HG03175 (cell line): Measurements from ENCODE around the gene RAP1GAP.

Experiments used
- ATAC-seq: cut with Tn5 transposase; IDR thresholded peaks from one replicate; pipeline ENCODE4 v1.9.1; 2021; ENCODE audit warnings: mild to moderate bottlenecking, moderate library complexity; ENCODE audit not compliant: unreplicated experiment

RAP1GAP gene

DNA sequence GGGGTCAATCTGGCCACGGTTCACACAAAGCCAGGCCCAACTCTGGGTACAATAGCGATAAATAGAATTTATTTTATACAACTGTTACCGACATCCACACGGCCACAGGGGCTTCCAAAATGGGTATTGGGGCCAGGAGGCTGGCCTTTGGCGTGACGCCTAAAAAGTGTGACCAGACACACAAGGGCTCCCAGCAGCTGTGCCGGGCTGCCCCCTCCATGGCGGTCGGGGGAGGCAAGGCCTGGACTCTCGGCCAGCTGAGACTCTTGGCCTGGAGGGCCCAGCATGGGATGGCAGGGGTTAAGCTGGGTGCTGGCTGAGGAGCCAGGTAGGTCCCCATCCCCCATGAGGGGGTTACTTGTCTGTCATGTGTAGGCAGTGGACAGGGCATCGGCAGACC, 73.0 kb downstream of the RAP1GAP start:
- ATAC-seq = no peak

DNA sequence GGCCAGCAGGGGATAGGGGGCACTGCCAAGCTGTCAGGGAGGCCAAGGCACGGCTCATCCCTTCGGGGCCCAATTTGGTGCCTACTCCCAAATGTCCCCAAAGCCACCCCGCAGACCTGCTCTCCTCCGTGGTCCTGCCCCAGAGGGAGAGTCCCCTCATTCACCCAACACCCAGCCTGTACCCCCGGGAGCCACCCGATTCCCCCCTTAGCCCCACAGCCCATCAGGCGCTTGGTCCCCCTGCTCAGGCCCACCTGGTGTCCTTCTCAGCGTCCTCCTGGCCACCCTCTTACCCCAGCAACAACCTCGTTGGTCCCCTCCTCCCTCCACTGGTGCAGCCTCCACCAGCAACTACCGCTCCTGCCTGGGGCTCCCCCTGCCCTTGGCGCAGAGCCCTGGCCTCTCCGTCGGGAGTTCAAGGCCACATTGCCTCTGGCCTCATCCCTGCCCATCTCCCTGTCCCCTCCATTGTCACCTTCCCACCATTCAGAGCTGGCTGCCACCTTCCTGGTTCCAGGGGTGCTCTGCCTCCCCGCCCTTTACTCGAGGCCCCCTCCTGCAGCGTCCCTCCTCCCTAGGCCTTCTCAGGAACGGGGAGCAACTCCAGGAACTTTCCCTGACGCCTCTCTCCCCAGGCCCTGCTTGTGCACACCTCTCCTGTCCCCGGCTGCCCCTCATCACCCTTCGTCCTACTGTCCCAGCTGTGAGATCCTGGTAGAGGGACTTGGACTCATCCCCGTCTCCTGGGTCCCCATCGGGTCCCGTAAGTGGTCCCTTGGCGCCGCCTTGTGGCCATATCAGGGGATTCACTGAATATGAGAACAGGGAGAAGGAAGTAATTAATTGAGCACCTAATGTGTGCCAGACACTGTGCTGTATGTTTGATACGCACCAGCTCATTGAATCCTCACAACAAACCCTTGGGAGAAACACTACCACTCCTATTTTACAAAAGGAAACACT, 73.9 kb downstream of the RAP1GAP start:
- no peak for ATAC-seq

DNA sequence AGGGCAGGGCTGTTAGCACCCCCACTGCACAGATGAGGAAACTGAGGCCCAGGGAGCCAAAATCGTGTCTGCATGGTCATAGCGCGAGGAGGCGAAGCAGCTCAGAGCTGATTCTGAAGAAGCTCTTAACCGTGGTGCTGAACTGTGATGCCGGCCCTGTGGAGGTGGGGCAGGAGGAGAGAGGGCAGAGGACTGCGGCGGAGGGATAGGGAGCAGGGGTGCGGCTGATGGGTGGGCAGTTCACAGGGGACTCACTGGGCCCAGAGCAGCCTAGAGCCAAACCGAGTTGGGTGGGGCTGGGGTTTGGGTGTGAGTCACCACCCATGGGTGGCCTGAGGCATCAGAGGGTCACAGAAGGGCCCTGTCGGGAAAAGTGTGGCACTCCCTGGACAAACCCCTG, 74.7 kb downstream of the RAP1GAP start:
- no peak for ATAC-seq

DNA sequence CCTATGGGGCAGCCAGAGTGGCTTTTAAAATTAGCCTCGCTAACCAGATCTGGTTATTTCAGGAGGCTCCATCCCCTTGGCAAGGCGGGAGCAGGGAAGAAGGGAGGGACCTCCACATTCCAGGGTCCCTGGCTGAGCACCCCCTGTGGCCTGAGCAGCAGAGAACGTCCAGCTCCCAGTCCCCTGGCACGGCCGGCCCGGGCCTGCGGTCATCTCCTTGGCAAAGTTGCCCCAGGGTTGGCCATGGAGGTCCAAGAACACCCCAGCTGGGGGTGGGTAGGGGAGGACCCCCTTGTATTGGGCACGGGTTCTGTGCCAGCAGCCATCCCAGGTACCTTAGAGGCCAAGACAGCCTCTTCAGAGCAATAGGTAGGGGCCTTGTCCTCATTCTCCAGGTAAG, 75.9 kb downstream of the RAP1GAP start:
- ATAC-seq = no peak

DNA sequence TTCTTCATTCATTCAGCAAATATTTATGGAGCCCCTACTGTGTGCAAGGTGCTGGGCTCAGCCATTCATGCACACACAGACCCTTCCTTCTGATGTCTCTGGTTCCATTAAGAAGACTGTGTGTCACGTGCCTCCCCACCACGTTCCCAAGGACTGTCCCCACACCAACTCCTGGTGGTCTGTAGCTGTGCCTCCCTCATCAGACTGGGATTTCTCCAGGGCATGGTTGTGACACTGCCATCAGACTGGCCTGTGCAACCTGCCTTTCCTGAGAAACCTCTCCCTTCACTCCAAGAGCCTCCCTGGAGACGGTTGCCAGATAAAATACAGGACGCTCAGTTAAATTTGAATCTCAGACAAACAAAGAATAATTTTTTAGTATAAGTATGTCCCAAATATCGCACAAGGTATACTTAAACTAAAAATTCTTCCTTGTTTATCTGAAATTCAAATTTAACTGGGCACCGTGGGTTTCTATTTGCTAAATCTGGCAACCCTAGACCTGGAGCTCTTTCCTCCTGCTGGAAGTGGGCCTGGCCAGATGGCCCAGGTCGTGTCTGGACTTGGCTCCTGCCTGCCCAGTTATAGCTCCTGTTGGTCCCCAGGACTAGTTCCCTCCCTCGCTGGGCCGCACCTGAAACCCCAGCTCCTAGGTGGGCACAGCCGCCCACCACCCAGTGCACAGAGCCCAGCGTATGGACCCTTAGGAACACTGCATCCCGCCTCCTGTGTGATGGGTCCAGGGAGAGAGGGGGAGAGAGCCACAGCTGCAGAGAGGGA, 76.9 kb downstream of the RAP1GAP start:
- no peak for ATAC-seq

DNA sequence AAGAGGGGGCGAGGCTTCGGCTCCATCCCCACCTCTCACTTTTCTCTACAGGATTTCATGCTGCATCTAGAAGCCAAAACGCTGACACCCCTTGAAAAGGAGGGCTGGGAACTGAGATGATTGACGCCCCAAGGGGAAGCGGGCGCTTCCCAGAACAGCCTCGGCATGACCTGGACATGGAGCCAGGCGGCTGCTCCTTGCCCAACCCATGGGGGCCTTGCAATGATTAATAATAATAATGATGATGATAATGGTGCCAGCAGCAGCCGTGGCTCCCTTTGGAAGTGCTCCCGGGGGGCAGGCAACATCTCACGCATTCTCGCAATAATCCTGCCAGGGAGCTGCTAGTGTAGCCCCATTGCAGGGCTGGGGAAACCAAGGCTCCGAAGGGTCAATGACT, 78.2 kb downstream of the RAP1GAP start:
- ATAC-seq = no peak

DNA sequence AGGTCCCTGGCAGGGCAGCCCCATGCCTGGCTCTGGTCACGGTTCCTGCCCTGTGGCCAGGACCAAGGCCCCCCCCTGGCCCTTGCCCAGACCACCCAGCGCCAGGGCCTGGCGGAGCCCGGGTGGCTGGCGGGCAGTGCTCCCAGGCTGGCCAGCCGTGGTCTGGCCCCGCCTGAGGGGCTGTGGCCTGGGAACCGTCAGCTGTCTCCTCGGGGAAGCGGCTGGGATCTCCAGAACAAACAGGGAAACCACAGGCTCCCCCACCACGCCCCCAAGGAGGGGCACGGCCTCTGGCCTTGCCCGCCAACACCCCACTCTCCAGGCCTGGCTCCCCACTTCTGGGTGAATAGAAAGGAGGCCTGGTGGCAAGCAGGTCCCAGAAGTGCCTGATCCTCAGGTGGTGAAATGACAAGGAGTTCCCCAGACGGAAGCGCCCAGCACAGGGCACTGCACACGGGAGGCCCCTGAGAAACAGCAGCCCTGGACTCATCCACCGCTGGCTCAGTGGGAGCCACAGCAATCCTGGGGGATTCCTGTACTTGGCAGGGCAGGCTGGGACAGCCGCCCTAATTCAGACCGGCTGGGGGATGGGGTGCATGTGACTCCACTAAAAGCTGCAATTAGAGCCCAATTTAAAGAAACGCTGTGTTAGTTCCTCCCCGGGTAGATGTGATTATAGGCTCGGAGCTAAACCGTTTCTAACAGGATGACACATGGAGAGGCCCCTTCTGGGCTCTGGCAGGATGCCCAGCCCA, 78.9 kb downstream of the RAP1GAP start:
- ATAC-seq = no peak

DNA sequence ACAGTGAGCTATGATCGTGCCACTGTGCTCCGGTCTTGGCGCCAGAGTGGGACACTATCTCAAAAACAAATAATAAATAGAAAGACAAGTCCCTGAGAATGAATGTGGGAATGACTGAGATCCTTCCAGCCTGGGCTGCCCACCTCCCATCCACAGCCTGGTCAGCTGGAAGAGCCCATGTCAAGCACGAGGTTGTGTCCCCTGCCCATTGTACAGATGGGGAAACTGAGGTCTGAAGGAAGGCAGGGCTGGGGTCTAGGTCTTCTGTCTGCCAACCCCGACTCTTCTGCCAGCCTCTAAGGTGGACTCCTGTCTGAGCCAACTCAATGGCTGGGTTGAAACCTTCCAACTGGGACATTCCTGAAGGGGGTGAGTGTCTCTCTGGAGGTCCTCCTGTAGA, 79.5 kb downstream of the RAP1GAP start:
- ATAC-seq = no peak

DNA sequence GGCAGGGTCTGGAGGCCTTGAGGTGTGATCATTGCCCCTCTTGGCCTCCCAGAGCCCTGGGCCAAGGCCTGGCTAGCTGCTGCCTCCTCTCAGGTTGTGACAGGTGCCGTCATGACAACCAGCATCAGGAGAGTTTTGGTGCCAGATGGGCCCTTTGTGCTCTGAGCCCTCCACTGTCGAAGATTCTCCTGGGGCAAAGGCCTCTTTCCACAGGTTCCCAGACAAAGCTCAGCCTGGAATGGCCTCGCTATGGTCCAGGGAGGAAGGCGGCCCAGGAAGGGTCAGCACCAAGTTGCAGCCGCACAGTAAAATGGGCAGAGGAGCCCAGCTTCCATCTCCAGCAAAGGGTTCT, 81.6 kb downstream of the RAP1GAP start:
- ATAC-seq = no peak

DNA sequence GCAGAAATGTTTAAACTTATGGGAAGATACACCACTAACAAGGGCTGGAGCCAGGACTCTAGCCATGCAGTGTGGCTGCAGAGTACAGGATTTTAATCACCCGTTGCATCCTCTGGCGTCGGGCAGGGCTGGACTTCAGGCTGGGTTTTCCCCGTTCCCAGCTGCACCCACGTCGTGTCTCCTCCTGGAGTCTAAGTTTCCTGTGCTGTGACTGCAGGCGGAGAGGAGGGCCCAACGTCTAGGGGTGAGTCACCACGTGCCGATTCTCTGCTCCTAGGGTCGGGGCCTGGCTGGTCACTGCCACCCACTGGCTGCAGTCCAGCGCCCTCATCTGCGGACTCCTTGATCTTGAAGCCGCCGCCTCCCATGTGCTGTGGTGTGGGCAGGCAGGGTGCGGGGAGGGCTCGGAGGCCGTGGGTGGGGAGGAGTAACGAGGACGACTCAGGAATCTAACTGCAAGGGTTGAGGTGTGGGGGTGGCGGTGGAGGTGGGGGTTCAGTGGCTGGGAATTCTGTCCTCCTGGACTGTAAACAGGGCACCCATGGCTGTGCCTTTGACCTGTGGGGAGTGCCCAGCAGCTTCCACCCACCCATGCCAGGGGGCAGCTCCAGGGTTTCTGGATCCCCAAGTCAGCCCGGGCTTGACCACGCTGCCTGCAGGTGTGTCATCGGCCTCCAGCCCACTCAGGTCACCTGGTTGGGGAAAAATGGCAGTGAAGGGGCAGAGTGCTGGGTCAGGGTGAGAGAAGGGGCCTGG, 82.1 kb downstream of the RAP1GAP start:
- ATAC-seq = no peak

DNA sequence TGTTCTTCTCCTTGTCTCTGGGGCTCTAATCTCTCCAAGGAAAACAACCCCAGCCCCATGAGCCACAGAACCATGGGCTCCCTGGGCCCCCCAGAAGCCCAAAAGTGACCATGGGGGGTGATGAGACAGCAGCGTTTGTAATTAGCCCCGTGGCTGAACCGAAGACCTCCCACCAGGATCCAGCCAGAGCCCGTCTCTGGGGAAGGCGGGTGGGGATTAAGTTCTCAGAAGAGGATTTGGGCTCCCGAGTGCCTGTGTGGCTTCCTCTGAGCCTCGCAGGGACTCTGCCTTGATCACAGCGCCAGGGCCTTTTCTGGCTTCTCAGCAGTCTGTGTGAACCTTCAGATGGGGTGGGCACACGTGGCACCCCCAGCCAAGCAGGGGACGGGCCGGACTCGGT, 82.9 kb downstream of the RAP1GAP start:
- ATAC-seq = no peak

DNA sequence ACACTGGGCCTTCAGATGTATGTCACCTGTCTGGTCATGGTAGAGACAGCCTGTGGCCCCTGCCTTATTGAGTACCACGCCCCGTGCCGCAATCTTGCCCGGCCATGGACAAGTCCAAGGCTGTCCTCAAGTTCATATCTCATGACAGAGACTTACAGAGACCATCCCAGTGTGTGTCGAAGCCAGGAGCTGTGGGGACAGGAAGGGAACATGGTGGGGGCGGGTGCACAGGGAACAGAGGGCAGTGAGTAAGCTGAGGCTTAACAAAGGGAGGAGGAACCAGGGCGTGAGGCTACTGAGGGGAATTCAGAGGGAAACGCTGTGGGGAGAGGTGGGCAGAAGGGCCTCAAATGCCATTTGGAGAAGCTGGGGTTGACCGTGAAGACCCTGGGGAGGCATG, 84.1 kb downstream of the RAP1GAP start:
- ATAC-seq = no peak

DNA sequence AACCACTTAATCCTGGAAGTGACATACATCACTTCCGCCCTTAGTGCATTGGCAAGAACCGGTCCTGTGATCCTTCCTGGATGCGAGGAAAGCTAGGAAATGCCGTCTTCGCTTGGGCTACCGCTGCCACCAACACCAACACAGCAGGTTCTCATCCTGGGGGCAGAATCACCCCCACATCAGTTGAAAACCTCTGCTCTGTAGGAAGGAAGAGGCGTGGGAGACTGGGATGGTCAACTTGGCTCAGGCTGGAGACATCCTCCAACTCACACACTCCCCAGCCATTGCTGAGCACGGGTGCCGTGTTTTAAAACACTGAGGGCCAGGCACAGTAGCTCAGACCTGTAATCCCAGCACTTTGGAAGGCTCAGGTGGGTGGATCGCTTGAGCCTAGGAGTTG, 85.1 kb downstream of the RAP1GAP start:
- ATAC-seq = no peak

DNA sequence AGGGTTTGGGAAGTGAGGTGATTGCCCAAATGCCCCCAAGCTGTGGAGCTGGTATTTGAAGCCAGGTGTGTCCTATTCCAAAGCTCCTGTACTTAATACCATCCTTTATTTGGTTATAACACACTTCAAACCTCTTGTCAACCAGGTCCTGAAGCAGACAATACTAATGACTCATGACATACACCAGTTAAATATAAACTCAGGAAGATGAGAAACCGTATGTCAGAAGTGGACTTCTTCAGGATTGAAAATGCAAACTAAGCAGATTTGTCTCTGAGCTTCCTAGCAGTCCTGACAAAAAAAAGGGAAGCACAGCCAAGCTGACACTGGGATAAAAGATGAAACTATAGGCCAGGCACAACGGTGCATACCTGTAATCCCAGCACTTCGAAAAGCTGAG, 89.4 kb downstream of the RAP1GAP start:
- ATAC-seq = no peak

DNA sequence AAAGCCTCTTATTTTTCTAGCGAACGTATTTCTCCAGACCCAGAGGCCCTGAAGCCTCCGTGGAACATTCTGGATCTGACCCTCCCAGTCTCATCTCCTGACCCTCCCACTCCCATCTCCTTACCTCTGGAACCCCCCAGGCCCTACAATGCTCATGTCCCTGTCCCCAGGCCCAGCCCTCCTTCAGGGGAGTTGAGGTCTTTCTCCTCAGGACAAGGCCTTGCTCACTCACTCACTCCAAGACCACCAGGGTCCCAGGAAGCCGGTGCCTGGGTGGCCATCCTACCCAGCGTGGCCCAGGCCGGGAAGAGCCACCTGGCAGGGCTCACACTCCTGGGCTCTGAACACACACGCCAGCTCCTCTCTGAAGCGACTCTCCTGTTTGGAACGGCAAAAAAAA, 91.2 kb downstream of the RAP1GAP start:
- no peak for ATAC-seq

DNA sequence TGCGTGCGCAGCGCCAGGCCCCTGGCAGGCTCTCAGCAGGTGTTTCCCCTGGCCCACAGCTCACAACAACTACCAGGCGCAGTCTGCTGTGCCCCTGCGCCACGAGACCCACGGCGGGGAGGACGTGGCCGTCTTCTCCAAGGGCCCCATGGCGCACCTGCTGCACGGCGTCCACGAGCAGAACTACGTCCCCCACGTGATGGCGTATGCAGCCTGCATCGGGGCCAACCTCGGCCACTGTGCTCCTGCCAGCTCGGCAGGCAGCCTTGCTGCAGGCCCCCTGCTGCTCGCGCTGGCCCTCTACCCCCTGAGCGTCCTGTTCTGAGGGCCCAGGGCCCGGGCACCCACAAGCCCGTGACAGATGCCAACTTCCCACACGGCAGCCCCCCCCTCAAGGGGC, 91.8 kb downstream of the RAP1GAP start:
- no peak for ATAC-seq

DNA sequence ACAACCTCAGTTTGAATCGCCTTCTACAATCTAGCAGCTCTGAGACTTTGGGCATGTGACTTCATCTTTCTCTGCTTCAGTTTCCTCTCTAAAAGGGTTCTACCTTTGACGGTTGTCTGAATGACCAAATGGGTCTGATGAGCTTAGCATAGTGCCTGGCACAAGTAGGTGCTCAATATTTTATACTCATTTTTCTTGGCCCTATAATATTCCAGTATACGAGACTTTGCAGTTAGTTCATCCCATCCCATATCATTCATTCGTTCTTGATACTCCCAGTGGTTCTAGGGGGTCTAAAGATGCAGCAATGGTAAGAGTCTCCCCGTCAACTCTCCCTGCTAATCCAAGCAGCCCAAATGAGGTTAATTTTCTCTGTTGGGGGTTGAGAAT, 92.4 kb downstream of the RAP1GAP start:
- no peak for ATAC-seq

DNA sequence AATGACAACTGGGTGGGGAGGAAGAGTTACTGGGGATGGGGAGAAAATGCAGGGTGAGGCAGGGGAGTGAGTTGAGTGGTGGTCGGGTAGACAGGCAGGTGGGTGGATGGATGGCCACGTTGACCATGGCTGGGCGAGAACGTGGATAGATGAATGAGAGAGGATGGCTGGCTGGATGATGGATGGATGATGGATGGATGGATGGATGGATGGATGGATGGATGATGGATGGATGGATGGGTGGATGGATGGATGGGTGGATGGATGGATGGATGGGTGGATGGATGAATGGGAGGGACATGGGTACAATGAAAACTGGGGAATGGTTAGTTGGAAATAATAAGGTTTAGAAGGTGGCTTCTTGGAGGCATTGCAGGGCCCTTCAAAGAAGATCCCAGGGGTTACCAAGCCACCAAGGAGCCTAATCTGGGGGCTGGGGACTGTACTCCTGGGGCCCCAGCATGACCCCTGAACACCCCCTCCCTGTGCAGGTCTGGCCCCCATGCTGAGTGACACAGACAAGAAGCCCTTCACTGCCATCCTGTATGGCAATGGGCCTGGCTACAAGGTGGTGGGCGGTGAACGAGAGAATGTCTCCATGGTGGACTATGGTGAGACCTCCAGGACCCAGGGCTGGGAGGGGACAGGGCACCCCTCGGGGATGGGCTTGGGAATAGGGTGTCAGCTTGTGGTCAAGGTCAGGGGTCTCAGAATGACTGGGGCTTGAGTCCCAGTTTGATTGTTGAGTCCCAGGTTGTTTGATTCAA, 92.9 kb downstream of the RAP1GAP start:
- no peak for ATAC-seq

DNA sequence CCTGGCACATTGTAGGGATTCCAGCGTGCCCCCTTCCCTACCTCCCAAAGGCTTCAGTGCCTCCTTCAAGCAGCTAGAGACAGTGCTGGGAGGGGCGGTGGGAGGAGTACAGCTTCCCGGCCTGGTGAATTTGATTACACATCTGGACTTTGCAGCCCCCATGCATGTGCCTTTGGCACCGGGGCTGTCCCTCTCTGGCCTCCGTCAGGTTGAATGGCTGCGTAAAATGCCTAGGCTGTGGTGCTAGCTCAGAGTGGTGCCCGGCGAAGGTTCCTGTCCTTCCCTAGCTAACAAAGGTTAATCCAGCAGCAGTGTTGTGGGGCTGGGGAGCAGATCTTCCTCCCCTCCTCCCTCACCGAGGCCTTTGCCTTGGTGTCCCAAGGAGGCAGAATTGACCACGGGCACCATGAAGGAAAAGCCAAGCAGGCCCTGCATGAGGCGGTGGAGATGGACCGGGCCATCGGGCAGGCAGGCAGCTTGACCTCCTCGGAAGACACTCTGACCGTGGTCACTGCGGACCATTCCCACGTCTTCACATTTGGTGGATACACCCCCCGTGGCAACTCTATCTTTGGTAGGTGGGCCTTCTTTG, 93.7 kb downstream of the RAP1GAP start:
- no peak for ATAC-seq
